PC-9 (cell line): ENCODE measurements around the gene SPIN1.

Experiments used
- CTCF ChIP-seq: fragments of 200-600 bp; sonication (generic); conservative IDR thresholded peaks from 2 replicates; pipeline ENCODE4 v1.6.1; 2017; ENCODE audit warnings: mixed run types, antibody characterized with exemption, mild to moderate bottlenecking, moderate library complexity
- EZH2 ChIP-seq: fragments of 200-600 bp; sonication (generic); IDR thresholded peaks from 2 replicates; pipeline ENCODE4 v1.8.0; 2017; ENCODE audit warnings: antibody characterized with exemption, low read depth

DNA sequence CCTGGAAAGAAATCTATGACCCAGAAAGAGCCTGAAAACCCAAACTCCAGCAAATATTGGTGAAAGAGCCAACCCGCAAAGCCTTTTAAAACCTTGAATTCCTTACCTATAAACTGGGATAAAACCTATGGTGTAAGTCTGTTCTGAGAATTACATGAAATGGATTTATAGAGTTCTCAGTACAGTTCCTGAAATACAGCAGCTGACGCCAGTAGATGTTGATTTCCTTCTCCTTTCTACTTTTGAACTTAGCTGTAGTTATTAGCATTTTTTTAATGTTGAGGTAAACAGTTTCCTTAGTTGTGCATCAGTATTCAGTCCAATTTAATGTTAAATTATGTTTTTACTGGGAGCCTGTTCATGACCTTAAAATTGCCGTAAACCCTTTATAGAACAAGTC is 3.7 kb downstream of the SPIN1 start:
- TF ChIP-seq CTCF (no peak), EZH2 (no peak)
